H1 (cell line): Measurements from ENCODE around the gene ADORA1.

Experiments used
- EZH2 ChIP-seq: fragments of 200-600 bp; sonication (generic); IDR thresholded peaks from 2 replicates; pipeline ENCODE4 v1.7.1; 2012; ENCODE audit warnings: low read depth, mild to moderate bottlenecking, moderate library complexity, low read length, inconsistent platforms; ENCODE audit not compliant: severe bottlenecking
- POLR2AphosphoS5 ChIP-seq: IDR thresholded peaks from 2 replicates; pipeline ENCODE4 v1.6.1; 2011; ENCODE audit warnings: low read depth, low read length
- TF ChIP-seq, protein P1 (sequence below), 3 experiments: IDR thresholded peaks; 1 replicate in 2 of 3; 2 replicates in 1 of 3; pipeline versions ENCODE4 v1.5.1 to v1.6.1; 2011; ENCODE audit warnings: low read length in 3 of 3, mild to moderate bottlenecking in 3 of 3, inconsistent platforms in 2 of 3, low read depth in 1 of 3, moderate library complexity in 1 of 3; ENCODE audit not compliant: insufficient read depth in 1 of 3; ENCODE audit errors: control extremely low read depth in 1 of 3

DNA sequence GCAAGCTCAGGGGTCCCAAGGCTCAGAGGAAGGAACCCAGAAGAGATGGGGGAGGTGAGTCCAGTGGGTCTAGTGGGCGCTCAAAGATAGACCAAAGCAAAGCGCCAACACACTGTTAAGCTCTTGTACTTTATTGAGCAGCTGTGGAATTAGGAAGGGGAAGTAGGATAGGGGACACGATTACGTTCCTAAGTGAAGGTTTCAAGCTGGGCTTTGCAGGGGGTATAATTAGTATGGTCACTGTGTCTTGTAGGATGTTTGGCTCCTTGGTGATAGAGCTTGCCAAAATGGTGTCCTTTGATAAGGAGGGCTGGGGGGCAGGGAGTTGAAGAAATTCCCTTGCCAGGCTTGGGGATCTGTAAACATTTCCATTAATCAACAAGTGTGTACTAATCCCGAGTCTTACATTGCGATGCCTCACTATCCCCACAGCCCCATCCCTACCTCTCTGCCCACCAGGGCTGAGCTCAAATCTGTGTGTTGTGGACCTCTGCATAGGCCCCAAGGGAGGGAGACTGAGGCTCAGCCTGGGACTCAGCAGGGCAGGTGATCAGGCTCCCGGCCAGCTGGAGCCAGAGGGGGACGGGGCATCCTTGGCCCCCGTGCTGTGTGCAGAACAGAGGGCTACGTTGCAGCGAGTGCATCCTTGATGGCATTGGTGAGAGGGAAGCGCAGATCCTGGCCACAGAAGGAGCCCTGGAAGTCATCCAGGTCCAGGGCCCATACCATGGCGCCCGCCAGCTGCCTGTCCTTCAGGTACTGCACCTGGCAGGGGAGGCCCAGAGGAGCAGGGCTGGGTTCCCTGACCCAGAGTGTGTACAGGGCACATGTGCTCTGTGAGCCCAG is 51.5 kb downstream of the ADORA1 start:
- TF ChIP-seq, protein P1, sequence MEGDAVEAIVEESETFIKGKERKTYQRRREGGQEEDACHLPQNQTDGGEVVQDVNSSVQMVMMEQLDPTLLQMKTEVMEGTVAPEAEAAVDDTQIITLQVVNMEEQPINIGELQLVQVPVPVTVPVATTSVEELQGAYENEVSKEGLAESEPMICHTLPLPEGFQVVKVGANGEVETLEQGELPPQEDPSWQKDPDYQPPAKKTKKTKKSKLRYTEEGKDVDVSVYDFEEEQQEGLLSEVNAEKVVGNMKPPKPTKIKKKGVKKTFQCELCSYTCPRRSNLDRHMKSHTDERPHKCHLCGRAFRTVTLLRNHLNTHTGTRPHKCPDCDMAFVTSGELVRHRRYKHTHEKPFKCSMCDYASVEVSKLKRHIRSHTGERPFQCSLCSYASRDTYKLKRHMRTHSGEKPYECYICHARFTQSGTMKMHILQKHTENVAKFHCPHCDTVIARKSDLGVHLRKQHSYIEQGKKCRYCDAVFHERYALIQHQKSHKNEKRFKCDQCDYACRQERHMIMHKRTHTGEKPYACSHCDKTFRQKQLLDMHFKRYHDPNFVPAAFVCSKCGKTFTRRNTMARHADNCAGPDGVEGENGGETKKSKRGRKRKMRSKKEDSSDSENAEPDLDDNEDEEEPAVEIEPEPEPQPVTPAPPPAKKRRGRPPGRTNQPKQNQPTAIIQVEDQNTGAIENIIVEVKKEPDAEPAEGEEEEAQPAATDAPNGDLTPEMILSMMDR (IDR thresholded peaks at IDR 0.05; ENCODE audit: control extremely low read depth in 1 of 3, insufficient read depth in 1 of 3, low read depth in 1 of 3, low read length in 3 of 3): no peak
- TF ChIP-seq EZH2 (no peak), POLR2AphosphoS5 (no peak)
